G401.6 (cell line): ENCODE measurements around the gene PRKAG2.
"Not testable (repeated sequence)": the region's sequence is repeated elsewhere in the genome, so short reads cannot be mapped to it uniquely, and the experiment has no call there.

Source experiments
- FAIRE-seq: peaks from 2 replicates; lab custom pipeline; 2012; peaks lifted over from hg19 to GRCh38; lab: Jason Lieb, UNC

PRKAG2 gene

DNA sequence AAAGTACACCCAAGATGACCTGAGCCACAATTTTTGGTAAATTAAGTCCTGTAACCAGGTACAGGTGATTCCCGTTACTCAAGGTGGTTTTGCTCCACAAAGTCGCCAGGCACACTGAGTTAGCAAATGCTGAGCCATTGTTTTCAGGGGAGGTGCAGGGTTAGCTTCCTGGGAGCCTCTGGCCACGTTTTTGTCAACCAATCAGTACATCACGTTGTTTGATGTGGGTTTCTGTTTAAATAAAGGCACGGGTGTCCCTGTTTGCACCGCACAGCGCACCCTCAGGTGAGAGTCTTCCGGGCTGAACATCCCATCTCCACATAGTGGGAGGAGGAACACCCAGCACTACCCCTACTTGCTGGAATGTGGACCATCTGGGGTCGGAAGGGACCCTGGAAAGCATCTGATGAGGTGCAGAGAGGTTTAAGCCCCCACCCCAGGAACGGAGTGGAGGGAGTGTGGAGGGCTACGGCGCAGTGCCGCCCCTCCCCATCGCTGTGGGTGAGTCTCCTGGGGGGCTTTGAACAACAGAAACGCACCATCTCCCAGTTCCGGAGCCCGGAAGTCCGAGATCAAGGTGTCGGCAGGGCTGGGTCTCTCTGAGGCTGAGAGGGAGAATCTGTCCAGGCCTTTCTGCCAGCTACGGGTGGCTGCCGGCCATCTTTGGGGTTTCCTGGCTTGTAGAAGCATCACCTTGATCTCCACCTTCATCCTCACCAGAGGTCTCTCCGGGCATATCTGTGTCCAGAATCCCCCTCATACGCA is 42.5 kb downstream of the PRKAG2 start:
- FAIRE-seq = no peak

DNA sequence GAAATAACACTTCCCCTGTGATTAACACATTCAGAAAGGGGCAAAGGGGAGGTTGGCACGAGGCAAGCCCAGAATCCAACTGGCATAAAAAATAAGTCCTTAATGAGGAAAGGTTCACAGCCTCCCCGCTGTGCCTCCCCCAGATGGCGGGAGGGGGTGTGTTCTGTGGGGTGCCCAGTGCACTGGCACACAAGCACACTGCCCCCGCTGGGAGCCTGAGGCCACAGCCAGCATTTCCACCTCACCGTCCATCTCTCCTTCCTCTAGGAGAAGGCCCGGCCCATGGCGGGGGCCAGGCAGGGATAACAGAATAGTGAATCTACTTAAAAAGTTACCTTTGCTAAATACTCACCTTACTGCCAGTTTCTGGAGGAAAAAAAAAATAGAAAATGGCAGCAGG is 43.2 kb downstream of the PRKAG2 start:
- no peak for FAIRE-seq

DNA sequence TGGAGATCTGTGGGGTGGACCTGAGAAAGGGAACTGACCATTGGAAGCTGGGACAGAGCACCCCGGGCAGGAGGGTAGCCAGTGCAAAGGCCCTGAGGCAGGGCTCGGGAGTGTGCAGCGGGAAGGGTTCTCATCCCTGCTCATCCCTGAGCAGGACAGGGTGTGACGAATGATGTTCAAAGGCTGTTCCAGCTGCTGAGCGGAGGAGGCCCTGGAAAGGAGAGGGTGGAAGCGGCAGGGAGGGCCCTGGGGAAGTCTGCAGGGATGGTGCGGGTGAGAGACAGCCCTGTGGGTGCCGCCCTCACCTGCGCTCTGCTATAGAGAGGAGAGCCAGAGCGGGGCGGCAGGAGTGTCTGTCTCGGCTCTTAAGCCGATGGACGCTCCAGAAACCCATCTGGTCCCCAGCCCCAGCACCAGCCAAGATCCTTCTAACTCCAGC is 43.7 kb downstream of the PRKAG2 start:
- no peak for FAIRE-seq

DNA sequence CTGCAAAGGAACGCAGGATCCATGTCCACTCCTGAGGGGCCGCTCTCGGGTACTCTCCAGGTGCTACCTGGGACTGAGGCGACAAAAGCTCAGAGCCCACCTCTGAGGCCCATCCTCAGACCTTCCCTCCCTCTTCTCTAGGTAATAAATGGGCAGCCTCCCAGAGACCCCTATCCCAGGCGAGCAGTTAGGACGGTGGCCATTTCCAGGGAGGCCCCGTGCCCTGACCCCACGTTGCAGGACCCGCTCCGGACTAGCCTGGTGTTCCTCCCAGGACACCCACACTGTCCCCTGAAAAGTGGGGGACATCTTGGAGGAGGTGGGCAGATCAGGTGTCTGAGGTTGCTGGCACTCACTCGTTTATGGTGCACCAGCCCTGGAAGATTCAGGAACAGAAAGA is 44.3 kb downstream of the PRKAG2 start:
- no peak for FAIRE-seq

DNA sequence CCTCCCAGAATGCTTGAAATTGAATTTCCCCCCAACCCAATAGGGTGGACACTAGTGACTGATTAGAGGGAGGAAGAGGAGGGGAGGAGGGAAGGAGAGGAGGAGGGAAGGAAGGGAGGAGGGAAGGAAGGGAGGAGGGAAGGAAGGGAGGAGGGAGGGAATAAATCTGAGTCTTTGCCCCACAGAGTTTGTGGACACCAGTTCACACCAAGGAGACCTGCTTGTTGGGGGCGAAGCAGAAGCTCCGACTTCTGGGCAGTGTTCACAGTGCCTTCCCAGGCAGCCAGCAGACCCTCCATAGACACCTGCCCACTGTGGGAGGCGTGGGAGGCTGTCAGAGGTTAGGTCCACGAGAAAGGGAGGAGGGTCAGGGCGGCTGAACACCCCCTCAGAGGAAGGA is 44.8 kb downstream of the PRKAG2 start:
- no peak for FAIRE-seq

DNA sequence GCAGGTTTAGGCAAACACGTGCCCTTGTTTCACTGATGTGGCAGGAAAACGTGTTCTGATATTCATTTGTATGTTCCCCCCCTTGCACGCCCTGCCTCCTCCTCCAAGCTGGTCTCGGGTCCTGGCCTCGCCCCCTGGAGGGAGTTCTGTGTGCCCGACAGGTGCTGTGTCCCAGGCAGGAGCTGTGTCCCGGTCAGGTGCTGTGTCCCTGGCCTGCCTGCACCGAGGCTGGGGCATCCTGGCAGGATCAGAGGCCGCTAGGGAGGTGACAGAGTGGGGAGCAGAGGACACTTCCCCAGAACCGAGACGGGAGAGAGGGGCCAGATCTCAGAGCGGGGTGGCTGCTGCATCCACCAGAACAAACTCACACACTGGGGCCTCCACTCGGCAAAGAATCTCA is 45.3 kb downstream of the PRKAG2 start:
- FAIRE-seq = no peak

DNA sequence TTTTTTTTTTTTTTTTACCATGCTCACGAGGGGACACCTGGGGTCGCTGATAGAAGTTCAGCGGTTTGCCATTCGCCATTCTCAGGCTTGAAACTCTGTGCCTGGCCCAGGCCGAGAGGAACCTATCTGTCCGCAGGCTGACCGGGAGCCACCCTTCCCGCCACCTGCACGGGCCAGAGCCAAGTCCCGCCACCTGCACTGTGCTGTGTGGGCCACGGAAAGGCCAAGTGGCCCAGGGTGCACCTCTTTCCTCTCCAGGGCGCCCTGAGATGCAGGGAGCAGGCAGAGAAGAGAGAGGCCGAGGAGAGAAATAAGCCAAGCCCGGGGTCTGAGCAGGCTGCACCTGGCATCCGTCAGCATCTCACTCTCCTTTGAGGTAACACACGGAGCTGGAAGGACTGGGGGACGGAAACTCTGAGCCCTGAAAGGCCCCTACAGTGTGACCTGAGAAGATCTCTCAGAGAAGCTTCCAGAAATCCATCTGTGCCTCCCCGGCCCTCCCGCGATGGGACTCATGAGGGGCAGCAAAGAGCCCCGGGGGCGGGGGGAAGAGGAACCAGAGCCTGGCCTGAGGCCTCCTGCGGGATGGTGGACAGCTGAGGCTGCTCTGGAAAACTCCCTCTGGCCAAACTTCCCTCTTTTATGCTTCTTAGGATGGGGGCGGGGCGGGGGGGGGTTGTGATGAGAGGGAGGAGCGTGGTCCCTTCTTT is 46.6 kb downstream of the PRKAG2 start:
- no peak for FAIRE-seq

DNA sequence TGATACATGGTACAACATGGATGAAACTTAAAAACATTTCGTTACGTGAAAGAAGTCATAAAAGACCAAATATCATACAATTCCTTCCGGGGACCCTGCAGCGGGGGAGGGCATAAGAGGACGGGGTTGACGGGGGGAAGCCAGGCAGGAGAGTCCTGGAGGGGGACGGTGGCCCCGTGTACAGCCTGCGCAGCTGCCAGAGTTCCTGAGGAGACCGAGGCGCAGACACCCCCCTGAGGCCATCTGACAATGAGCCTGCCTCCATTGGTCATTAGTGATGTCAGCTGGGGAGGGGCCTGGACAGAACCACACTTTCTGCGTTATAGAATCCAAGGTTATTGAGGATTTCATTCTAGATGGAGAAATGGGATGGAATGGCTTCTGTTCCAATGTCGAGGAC is 47.2 kb downstream of the PRKAG2 start:
- no peak for FAIRE-seq

DNA sequence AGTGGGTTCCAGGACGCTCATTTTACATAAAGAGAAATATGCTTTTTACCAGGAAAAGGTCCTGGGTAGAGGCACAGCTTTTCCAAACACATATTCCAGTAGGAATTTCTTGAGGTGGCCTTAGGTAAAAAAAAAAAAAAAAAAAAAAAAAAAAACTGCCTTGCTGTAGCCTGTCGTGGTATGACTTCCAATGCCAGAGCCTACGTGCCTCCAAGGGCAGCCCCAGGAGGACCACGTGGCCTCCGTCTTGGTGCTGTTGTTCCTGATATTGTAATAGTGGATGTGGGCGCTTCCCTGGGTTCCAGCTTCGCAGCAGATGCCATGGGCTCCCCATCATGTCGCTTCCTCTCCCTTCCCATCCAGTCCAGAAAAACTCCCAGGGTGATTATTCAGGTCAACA is 49.3 kb downstream of the PRKAG2 start:
- no peak for FAIRE-seq

DNA sequence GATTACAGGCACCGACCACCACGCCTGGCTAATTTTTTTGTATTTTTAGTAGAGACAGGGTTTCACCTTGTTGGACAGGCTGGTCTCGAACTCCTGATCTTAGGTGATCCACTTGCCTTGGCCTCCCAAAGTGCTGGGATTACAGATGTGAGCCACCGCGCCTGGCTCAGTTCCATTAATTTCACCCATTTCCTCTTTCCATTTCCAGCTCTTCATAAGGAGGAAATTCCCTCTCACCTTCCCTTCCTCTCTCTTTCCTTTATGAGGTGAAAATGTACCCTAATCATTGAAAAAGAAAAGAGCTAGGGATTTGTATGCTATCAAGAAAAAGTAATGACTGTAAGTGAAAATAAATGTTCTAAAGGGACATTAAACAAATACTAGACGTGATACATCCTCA is 50.6 kb downstream of the PRKAG2 start:
- FAIRE-seq = not testable (repeated sequence)

DNA sequence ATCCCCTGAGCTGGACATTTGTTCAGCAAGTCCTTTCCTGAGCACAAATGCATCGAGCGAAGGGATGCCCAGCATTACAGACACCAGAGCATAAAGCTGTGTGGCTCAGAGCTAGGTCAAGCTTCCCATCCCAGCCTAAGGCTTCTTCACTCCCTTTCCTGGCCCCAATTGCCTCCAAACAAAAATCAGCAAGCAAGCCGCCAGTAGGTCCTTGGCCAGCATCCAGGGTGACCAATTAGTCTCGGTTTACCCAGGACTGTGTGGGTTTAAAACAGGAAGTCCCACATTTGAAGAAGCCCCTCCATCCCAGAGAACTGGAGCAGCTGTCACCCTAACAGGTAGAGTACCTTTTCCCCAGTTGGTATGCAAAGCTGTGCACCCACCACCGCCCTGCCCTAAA is 51.2 kb downstream of the PRKAG2 start:
- no peak for FAIRE-seq

DNA sequence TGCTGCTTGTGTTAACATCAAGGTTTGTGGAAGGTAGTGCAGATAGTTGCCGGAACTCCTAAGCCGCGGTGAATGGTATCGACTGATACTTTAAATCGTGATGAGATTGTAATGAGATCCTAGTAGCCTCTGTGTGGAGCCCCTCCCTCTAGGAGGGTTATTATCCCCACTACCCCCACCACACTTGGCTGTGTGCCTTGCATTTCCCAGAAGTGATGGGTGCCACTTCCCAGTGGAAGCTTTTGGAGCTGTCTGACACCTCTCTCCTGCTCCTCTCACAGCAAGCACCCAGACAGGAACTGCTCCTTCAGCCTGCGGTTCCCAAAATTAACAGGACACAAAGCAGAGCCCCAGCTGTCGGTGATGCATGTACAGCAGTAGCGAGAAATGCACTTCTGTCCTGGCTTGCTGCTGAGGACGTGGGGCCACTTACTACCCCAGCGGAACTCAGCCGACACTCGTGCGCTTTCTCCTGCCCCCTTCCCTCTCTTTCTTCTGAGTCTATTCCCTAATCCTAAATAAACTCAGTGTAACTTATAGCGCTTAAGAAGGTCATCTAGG is 52.5 kb downstream of the PRKAG2 start:
- FAIRE-seq = no peak

DNA sequence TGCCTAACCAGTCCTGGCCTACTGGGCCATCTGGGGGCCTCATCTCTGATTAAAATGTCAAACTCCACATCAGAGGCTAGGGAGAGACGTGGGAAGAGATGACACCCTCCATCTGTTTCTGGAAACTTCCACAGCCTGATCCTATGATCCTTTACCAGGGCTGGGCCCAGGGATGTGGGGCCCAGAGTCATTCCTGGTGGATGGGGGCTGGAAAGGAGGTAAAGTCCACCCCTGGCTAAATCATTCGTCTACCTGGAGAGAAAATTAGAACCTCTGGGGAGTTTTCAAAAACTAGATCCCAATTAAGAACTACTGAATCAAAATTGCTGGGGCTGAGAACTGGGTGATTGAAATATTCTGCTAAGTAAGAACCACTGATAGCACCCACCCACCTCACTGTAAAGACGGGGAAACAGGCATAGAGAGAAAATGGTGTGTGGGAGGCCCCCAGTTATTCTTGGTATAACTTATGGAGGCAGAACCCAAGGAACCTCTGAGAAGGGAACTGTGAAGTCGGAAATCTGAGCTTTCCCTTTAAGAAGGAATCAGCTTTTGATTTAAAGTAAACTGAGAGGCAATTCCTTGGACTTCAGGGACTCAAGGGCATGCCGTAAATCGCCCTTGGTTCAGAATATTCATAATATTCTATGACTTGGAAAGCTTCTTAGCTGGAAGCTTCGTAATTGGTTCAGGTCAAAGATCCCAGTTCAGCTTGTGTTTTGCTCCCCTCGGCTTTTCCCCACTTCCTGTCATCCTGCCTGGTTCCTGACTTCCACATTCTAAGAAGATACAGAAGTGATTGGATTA is 53.1 kb downstream of the PRKAG2 start:
- FAIRE-seq = no peak

DNA sequence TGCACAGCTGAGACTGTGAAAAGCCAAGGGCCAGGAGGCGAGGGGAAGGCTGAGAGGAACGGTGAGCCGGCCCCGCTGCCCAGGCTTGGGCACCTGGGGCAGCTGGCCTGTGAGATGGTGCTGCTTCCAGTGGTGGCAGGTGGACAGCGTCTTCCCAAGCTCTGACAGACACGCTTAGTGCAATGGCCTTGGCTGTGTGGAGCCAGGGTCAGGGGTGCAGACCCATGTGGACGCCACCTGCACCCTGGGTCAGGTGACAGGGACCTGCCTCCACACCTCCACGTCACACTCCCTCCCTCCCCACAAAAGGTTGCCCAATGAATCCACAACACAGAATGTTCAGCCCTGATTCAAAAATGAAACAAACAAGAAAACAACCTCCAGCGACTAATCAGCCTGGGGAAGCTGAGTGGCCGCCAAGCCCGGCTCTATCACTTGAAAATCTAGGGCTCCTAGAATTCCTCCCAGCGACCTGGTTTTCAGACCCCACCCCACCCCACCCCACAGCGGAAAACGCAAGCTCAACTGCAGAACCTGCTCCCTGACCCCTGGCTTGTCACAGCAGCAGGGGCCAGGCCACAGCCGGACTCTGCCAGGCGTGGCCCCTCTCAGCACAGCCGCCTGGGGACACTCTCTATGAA is 54.3 kb downstream of the PRKAG2 start:
- no peak for FAIRE-seq

DNA sequence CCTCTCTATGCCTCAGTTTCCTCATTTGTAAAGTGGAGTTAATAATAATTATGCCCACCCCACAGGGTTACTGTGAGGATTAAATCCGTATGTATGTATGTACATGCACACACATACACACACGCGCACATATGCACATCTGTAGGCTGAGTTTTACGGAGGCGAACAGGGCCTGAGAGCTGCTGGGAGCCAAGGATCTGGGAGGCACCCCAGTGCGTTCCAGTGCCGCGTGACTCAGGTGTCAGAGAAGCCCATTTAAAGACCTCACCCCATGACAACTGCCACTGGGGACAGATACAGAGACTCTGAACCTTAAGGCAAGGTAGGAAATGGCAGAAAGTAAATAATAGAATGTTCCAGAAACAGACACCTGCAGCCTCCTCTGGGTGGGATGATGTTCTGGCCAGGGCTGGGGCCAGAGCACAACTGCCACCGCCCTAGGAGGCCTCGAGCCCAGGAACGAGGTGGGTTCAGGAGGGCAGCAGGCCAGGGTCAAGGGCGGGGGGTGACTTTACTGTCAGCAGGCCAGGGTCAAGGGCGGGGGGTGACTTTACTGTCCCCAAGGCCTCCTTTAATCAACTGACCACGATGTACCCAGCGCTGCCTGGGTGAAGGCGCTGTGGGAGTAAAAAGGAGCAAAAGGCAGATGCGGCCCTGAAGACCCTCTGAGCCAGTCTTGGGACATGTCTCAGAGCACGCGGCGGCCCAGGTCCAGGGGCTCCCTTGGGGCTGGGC is 54.9 kb downstream of the PRKAG2 start:
- FAIRE-seq = no peak

DNA sequence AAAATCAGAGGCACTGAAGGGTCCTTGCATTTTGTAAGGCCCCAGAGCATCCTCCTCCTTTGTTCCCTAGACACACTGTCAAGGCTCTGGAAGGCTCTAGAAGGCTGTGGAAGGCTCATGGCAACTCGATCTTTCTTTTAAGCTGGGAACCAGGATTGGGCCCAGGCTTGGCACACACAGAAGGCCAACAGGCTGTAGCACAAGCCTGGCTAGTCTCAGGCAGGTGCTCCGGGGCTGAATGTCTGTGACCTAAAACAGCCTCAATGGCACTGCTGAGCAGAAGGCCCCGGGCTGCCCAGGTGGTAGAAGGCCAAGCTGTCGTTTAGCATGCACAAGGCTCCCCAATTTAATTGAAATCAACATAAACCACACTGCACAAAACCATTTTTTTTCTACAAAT is 55.7 kb downstream of the PRKAG2 start:
- FAIRE-seq = no peak

DNA sequence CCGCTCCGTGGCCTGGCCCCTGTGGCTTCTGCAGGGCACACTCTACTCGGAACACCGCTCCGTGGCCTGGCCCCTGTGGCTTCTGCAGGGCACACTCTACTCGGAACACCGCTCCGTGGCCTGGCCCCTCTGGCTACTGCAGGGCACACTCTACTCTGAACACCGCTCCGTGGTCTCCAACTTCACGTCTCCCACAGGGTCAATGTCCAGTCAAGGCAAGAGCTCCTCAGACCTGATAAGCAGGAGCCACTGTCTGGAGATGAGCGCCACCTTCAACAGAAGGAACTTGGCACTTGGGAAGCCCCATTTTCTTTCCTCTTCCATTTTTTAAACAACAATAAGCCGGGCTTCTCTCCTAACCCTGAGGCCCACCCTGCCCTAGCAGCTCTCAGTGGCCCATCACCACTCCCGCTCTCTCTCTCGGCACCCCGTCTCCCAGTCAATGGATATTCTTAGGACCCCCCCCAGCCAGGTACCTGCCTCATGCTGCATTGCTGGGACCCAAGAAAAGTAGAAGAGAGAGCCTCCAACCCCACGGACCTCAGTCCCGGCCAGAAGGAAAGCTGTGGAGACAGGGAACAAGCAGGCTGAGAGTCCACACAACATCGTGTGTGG is 56.3 kb downstream of the PRKAG2 start:
- no peak for FAIRE-seq

DNA sequence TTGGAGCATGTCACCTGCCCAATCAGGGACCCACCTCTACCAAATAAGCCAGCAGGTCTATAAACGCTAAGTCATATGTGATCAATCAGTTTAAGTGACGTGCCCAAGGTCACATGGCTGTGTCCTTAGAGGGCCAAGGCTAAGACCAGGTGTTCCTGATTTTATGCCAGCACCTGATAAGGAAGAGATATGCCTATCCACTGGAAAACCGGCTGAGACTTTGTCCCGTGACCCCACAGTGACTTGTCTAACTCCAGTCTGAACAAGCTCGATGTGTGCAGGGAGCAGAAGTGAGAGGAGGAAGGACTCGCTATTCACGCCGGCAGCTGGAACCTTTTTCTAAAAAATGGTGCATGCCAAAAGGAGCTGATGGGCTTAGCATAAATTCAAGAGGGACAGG is 57.0 kb downstream of the PRKAG2 start:
- no peak for FAIRE-seq

DNA sequence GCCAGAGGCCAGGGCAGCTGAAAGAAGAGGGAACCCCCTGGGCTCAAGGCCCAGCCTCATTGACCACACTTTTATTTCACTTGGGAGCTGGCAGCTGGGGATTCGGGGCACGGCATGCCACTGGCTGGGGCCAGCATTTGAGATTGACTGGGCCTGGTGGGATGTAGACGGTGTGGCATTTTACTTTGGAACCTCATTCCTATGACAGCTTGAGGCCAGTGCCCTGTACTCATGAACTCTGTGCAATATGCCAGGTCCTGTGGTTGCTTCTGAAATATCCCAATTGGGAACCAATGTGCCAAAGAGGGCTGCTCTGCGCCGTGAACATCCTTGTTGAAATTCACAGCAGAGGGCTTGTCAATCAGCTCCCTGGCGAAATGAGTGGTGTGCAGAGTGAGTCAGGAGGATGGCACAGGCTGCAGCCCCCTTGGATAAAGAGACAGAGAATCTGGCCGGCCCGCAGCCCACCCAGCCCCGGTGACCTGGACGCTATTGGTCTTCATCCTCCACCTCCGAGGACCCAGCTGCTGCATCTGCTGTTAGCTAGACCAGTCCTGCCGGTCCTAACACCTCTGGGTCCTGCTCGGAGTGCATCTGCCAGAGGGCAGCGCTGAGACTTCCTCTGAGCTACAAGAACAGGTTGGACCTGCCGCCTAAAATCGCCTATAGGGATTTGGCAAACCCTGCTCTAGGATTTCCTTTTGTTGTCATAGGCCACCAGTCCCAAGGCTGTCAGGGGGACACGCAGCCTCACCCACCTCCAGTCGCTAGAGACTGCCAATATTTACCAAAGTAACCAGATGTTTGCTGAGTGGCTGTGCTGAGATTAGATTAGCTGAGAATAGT is 58.0 kb downstream of the PRKAG2 start:
- no peak for FAIRE-seq

DNA sequence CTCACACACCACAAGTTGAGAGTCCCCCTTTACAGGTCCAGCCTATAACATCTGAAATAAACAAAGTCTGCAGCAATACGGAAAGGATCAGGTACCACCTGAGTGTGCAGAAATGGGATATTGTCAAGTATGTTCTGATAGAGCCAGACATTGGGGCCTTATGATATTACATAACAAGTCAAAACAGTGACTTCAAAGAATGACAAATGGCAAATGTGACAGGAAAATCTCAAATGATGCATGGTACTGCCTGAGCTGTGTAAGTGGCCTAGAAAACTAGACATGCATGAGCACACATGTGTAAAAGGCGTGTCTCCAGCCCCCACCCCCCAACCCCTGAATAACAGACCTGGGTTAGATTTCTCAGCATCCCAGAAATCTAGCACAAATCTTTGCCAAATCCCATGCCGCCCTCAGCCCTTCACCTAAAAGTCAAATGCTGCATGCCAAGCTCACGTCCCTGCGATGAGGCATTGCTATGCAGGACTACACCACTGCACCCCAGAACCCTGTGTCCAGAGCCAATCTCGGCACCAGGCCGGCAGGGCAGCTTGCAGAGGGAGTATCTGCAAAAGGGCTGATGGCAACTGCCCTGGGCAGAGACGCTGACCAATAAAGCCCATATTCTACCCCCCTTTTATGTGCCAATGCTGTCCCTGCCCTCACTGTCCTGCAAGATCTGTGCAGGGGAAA is 58.8 kb downstream of the PRKAG2 start:
- FAIRE-seq = no peak
